HepG2 (cell line): Measurements from ENCODE around the gene HNRNPF. TPM values are rescaled to one million over a fixed set of nuclear protein-coding genes. Genes with fewer than 3 reads are reported as not detected.

Experiments
- ADNP ChIP-seq: sonication (generic); formaldehyde crosslinking; IDR thresholded peaks from 2 replicates; pipeline ENCODE4 v1.4.0; 2020; ENCODE audit warnings: missing genetic modification reagents
- ESRRA ChIP-seq: sonication (generic); formaldehyde crosslinking; IDR thresholded peaks from 2 replicates; pipeline ENCODE4 v1.5.1; 2020; ENCODE audit warnings: mild to moderate bottlenecking, low read depth, missing genetic modification reagents
- KAT2B ChIP-seq: fragments of 150-350 bp; IDR thresholded peaks from 2 replicates; pipeline ENCODE4 v1.6.1; 2014; ENCODE audit warnings: low read depth, low read length, borderline replicate concordance
- POLR2G ChIP-seq: fragments of 200-400 bp; formaldehyde crosslinking; IDR thresholded peaks from 2 replicates; pipeline ENCODE4 v1.6.1; 2018; ENCODE audit warnings: mild to moderate bottlenecking, low read depth, low read length, moderate library complexity
- REXO4 ChIP-seq: sonication (generic); formaldehyde crosslinking; IDR thresholded peaks from 2 replicates; pipeline ENCODE4 v1.8.0; 2022; ENCODE audit warnings: missing genetic modification reagents, mild to moderate bottlenecking, borderline replicate concordance
- SETDB1 ChIP-seq: sonication (generic); formaldehyde crosslinking; IDR thresholded peaks from 2 replicates; pipeline ENCODE4 v1.5.1; 2020; ENCODE audit warnings: missing genetic modification reagents, mild to moderate bottlenecking, borderline replicate concordance
- SOX13 ChIP-seq, 3 experiments: fragments of 450-650 bp in 1 of 3; sonication (generic) in 1 of 3; formaldehyde crosslinking in 1 of 3; IDR thresholded peaks in 2 of 3; conservative IDR thresholded peaks in 1 of 3; 2 replicates each; pipeline versions ENCODE4 v1.5.0 to v1.6.1; 2016 to 2020; ENCODE audit warnings: antibody characterized with exemption in 1 of 3, mild to moderate bottlenecking in 1 of 3, missing compliant biosample characterization in 1 of 3, missing genetic modification reagents in 1 of 3, moderate library complexity in 1 of 3
- STAT5B ChIP-seq: sonication (generic); formaldehyde crosslinking; IDR thresholded peaks from 2 replicates; pipeline ENCODE4 v1.4.0; 2020; ENCODE audit warnings: missing genetic modification reagents
- TCF7L2 ChIP-seq: IDR thresholded peaks from 2 replicates; pipeline ENCODE4 v1.6.1; 2011; ENCODE audit warnings: mild to moderate bottlenecking, low read depth, low read length, moderate library complexity
- TERF1 ChIP-seq: sonication (generic); formaldehyde crosslinking; IDR thresholded peaks from 2 replicates; pipeline ENCODE4 v1.8.0; 2022; ENCODE audit warnings: mild to moderate bottlenecking, missing genetic modification reagents, moderate library complexity
- TOPORS ChIP-seq: sonication (generic); formaldehyde crosslinking; IDR thresholded peaks from 2 replicates; pipeline ENCODE4 v1.8.0; 2023; ENCODE audit warnings: mild to moderate bottlenecking, missing genetic modification reagents
- ZBTB44 ChIP-seq: sonication (generic); formaldehyde crosslinking; IDR thresholded peaks from 2 replicates; pipeline ENCODE4 v1.4.0; 2020; ENCODE audit warnings: missing genetic modification reagents
- ZFY ChIP-seq: sonication (generic); formaldehyde crosslinking; IDR thresholded peaks from 2 replicates; pipeline ENCODE4 v1.4.0; 2020; ENCODE audit warnings: missing genetic modification reagents
- ZFYVE20 ChIP-seq: sonication (generic); formaldehyde crosslinking; IDR thresholded peaks from 2 replicates; pipeline ENCODE4 v1.8.0; 2023; ENCODE audit warnings: low read depth, mild to moderate bottlenecking, moderate library complexity, missing genetic modification reagents, borderline replicate concordance
- ZNF263 ChIP-seq: sonication (generic); formaldehyde crosslinking; IDR thresholded peaks from 2 replicates; pipeline ENCODE4 v1.4.0; 2020; ENCODE audit warnings: missing genetic modification reagents
- ZNF343 ChIP-seq: sonication (generic); formaldehyde crosslinking; IDR thresholded peaks from 2 replicates; pipeline ENCODE4 v1.4.0; 2020; ENCODE audit warnings: mild to moderate bottlenecking, missing genetic modification reagents
- ZNF362 ChIP-seq: sonication (generic); formaldehyde crosslinking; IDR thresholded peaks from 2 replicates; pipeline ENCODE4 v1.4.0; 2020; ENCODE audit warnings: missing genetic modification reagents, mild to moderate bottlenecking, borderline replicate concordance
- ZNF367 ChIP-seq: sonication (generic); formaldehyde crosslinking; IDR thresholded peaks from 2 replicates; pipeline ENCODE4 v1.4.0; 2020; ENCODE audit warnings: missing genetic modification reagents, borderline replicate concordance
- ZNF607 ChIP-seq: sonication (generic); formaldehyde crosslinking; IDR thresholded peaks from 2 replicates; pipeline ENCODE4 v1.5.1; 2020; ENCODE audit warnings: missing genetic modification reagents, mild to moderate bottlenecking, borderline replicate concordance
- ZNF777 ChIP-seq: sonication (generic); formaldehyde crosslinking; IDR thresholded peaks from 2 replicates; pipeline ENCODE4 v1.4.0; 2020; ENCODE audit warnings: missing genetic modification reagents
- ZNF841 ChIP-seq: sonication (generic); formaldehyde crosslinking; IDR thresholded peaks from 2 replicates; pipeline ENCODE4 v1.8.1; 2023; ENCODE audit warnings: missing genetic modification reagents, borderline replicate concordance
- polyA plus RNA-seq, 8 experiments: library from polyadenylated mRNA; depleted of rRNA in 3 of 8; stranded (reverse) in 7 of 8; unstranded in 1 of 8; fragments of >200 nt; fragmentation: Illumina TruSeq in 4 of 8; extraction: Trizol in 4 of 8; gene quantifications; 2 replicates each; pipeline versions ENCODE4 v1.2.1 to v1.2.3, GENCODE V29; 2011 to 2016; ENCODE audit warnings: low read depth in 4 of 8, missing spikeins in 1 of 8, mixed read lengths in 1 of 8; ENCODE audit not compliant: insufficient read depth in 1 of 8
- total RNA-seq, 5 experiments: library from RNA; depleted of rRNA; stranded (reverse); fragments of >200 nt; fragmentation: Illumina TruSeq; extraction: Trizol; gene quantifications; 2 replicates each; pipeline ENCODE4 v1.2.3, GENCODE V29; 2016; ENCODE audit warnings: low read depth in 1 of 5

HNRNPF gene
- total and polyA plus RNA-seq, 2 of the 13 experiments (the other 11 are each of a cell fraction or from before 2014, with no cell fraction given): 166 to 308 TPM

- TF ChIP-seq ZNF777 (CRISPR knock-in tag) (no peak), ZBTB44 (no peak), ZNF841 (no peak), ZNF362 (peak; percentile 30; the same call in 1 of the 2 replicates), ZNF343 (CRISPR knock-in tag) (peak; percentile 83; the same call in 1 of the 2 replicates), ZNF263 (CRISPR knock-in tag) (no peak), ESRRA (no peak), KAT2B (no peak), TOPORS (CRISPR knock-in tag) (no peak), TERF1 (no peak), STAT5B (no peak), ZNF607 (CRISPR knock-in tag) (no peak), ADNP (CRISPR knock-in tag) (no peak), ZFYVE20 (no peak), REXO4 (CRISPR knock-in tag) (no peak), SOX13 (IDR thresholded peaks at IDR 0.05) (no peak), SOX13 (CRISPR knock-in tag; conservative IDR thresholded peaks at IDR 0.05 in 1 of 2, IDR thresholded peaks at IDR 0.05 in 1 of 2) (no peak), POLR2G (no peak), TCF7L2 (no peak), ZFY (CRISPR knock-in tag) (peak; percentile 81), ZNF367 (no peak), SETDB1 (CRISPR knock-in tag) (no peak)
Observed at GRCh38 chr10:43377424-43377883, 31.5 kb downstream of the HNRNPF start (continued).
